ENCODE data around the gene PBLD.
"Not testable (repeated sequence)": the region's sequence is repeated elsewhere in the genome, so short reads cannot be mapped to it uniquely, and the experiment has no call there.

PBLD gene

GRCh38 chr10:68284062-68285001 is 48.4 kb downstream of the PBLD start:
- in situ Hi-C loops (cut with HindIII; ENCODE audit: low sequenced_read_pairs), result no loop called here

- in situ Hi-C loops (cut with HindIII; ENCODE audit: low sequenced_read_pairs), result no loop called here
Measured at GRCh38 chr10:68280758-68281157, 52.0 kb downstream of the PBLD start.

DNA sequence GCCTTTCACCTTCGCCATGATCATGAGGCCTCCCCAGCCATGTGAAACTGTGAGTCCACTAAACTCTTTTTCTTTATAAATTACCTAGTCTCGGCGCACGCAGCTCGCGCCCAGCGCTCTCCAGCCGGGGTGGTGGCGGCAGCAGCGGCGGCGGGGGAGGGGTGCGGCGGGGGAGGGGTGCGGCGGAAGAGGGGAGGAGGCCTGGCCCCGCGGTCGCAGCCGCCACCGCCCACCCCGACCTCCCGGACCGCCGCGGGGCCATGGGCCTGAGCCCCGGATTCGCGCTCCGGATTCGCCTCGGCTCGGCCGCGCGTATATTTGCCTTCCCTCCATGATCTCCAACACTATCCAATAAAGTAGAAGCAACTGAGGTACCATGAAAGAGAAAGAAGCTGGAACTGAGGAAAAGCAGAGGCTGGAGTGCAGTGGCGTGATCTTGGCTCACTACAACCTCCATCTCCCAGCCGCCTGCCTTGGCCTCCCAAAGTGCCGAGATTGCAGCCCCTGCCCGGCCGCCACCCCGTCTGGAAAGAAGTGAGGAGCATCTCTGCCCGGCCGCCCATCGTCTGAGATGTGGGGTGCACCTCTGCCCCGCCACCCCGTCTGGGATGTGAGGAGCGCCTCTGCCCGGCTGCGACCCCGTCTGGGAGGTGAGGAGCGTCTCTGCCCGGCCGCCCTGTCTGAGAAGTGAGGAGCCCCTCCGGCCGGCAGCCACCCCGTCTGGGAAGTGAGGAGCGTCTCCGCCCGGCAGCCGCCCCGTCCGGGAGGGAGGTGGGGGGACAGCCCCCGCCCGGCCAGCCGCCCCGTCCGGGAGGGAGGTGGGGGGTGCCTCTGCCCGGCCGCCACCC is 53.6 kb downstream of the PBLD start:
- in situ Hi-C loops (cut with HindIII; ENCODE audit: low sequenced_read_pairs), result not testable (repeated sequence)

- in situ Hi-C loops (cut with HindIII; ENCODE audit: low sequenced_read_pairs), result not testable (repeated sequence)
Measured at GRCh38 chr10:68277814-68278213, 54.9 kb downstream of the PBLD start.

DNA sequence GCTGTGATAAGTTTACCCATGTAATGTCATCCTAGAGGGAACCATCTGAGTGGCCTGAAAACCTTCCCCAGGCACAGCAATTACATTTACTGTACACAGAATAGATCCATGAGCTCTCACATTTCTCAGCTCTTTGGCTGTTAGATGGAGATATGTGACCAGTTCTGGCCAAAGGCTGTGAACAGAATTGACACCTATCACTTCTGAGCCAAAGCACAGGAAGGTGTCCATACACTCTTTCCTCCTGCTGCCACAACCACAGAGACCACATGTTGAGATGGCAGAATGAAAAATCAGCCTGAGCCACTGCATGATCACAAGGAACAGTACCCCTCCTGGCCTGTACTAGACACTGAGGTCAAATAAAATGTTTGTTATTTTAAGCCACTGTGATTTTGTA is 56.5 kb downstream of the PBLD start:
- in situ Hi-C loops (cut with HindIII; ENCODE audit: low sequenced_read_pairs), result no loop called here

DNA sequence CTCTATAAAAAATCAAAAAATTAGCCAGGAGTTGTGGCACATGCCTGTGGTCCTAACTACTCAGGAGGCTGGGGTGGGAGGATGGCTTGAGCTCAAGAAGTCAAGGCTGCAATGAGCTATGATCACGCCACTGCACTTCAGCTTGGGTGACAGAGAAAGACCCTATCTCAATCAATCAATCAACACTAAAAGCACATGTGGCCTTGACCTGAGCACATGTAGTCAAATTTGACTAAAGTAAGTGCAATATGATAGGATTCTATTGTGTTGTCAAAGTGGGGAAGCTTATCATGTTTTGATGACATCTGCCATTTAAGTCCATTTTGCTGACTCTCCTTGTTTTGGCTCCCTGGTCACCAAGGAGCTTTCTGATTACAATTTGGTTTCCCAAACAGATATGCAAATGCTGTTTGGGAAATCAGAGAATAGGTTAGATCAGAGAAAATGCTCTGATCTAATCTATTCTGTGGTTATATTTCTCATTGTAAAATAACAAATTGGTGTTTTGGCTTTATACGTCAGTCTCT is 57.1 kb downstream of the PBLD start:
- in situ Hi-C loops (cut with HindIII; ENCODE audit: low sequenced_read_pairs), result no loop called here

DNA sequence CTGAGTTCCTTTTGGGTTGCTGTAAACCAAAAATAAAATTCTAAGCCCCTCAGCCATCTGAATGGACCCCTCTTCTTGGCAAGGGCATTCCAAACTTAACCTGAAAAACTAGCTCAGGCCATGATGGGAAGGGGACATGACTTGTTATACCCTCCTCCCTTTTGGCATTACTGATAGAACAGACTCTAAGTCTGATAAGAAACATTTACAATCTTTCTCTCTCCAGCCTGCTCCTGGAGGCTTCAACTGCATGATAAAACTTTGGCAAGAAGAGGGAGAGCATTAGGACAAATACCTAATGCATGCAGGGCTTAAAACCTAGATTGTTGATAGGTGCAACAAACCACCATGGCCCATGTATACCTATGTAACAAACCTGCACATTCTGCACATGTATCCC is 59.9 kb downstream of the PBLD start:
- in situ Hi-C loops (cut with HindIII; ENCODE audit: low sequenced_read_pairs), result no loop called here

DNA sequence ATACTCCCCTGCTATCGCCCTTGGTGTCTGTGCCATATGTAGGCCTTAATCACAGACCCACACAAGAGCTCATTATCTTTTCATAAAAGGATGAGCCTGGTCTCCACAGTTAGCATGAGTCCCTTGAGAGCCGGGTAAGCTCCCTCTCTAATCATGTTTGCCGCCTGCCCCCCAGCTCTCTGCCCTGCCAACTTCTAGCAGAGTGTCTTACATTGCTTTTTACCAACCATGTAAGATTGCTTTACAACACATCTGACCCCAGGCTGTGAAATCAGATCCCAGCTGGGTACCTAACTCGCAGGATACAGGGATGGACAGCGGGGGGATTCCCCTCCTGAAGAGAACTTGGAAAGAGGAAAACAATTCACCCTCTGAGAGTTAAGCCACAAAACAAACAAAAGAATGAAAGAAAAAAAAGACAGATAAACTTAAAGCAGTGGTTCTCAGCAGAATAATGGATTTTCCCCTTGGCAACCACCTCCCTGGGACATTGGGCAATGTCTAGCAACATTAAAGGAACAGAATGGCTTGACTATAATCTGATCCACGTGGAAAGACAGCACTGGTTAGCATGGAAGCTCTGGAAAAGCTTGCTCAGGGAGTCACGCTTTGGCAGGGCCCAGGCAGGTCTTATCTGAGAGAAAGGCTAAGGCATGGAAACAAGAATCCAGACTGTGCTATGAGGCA is 61.4 kb downstream of the PBLD start:
- in situ Hi-C loops (cut with HindIII; ENCODE audit: low sequenced_read_pairs), result no loop called here

DNA sequence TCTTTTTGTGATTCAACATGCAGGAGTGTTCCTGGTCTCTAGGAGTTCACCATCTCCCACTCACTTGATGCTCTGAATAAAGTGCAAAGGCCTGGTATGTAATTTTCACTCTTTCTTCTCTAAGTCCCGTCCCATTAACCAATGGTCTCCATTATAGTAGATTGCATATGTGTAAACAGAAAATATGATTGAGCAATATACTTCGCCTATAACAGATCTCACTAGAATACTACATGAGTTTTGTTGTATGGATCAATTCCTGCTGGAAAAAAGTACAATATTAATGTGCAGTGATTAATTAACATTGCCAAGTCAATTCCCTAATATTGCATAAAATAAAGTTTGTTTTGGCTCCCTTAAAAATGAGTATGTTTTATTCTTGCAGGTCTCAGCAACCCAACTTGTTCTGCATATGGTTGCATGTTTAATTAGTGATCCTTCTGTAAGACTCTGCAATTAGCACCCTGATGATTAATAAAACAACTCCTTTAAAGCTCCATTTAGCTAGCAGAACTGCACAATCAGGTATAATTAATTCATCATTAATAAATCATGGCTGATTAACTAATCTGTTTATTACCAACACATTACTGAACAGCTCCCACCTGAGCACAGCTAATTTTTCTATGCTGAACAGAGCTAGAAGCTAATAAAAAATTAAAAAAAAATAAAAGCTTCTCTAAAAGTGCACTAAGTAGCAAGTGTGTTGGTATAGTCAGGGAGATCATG is 63.0 kb downstream of the PBLD start:
- in situ Hi-C loops (cut with HindIII; ENCODE audit: low sequenced_read_pairs), result no loop called here

GRCh38 chr10:68261132-68261856 is 71.4 kb downstream of the PBLD start:
- in situ Hi-C loops (cut with HindIII; ENCODE audit: low sequenced_read_pairs), result no loop called here

DNA sequence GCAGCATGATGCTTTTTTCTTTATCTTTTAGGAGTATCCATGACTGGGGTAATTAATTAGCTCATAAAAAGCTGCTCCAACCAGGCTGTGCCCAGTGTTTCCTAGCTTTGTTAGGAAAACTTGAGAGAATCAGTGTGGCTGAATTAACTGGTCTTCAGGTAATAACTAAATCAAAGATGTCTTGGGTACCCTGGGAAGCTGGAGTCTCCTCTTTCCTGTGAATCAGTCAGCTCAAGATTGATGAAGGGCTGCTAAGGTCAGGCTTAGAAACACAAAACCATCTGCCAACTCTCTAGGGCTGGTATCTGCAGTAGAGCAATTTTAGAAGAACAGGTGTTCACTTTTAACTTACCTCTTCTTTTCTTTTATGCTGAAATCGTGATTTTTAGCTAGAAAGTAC is 79.4 kb downstream of the PBLD start:
- in situ Hi-C loops (cut with HindIII; ENCODE audit: low sequenced_read_pairs), result no loop called here

DNA sequence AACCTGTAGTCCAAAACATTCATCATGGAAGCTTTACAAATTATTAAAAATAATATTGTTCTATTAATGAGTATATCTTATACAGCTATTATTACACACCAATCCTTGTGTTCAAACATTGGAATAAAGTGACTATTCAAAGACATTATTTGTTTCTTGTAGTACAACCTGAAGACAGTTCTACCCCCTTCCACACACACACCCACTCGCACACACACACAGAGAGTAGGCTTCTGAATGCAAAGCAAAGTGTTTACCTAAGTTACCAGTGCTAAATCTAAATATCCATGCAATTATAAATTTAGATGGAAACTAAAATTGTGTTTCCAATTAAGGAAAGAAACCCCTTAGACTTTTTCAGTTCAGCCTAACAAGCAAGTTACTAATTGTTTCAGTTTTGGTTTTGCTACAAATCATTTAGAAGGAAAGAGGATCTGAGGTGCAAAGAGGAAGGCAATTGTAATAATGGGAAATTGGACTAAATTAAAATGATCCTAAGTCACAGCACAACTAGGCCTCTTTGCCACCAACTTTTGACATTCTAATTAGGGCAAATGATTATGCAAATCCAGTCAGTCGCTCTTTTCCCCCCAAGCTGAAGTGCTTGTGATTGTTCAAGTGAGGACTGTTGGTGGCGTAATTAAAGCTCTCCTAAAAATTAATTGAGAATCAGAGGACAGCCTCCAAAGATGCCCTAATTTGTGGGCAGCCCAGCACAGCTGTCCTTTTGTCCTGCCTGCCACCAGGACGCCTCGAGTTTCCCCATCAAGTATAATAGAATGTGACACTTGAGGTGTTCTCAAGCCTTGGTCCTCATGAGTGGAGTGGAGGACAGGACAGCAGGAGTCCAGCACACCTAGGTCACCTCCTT is 80.9 kb downstream of the PBLD start:
- in situ Hi-C loops (cut with HindIII; ENCODE audit: low sequenced_read_pairs), result no loop called here

DNA sequence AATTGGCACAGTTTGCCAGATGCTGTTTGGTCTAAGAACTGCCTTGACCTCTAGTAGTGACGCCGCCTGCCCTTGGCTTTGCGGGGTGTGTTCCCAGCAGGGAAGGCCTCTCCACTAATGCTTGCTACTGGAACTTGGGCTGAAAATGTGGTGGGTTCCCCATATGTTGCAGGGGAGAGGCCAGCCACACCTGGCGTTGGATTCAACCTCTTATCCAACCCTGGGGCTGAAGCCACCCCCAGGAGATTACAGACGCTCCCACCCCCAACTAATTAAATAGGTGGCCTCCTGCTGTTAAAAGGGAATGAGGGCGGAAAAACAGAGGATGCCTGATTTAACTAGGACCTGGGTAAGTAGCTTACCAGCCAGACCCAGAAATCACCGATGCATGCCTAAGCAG is 81.6 kb downstream of the PBLD start:
- in situ Hi-C loops (cut with HindIII; ENCODE audit: low sequenced_read_pairs), result no loop called here

- in situ Hi-C loops (cut with HindIII; ENCODE audit: low sequenced_read_pairs), result no loop called here
Measured at GRCh38 chr10:68249297-68249696, 83.4 kb downstream of the PBLD start.

DNA sequence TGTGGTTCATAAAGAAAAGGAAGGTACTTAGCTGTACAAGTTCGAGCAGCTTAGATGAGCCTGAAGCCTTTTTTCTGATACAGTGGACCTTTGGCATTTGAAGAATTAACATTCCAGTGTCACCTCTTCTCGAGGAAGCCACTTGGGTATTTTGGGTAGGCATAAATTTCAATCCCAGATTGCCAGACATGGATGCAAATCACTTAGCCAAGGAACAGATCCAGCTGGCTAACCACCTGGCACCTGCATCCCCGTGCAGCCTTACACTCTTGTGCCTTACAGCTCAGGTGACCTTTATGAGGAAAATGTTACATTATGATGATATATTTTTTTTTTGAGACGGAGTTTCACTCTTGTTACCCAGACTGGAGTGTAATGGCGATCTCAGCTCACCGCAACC is 84.8 kb downstream of the PBLD start:
- in situ Hi-C loops (cut with HindIII; ENCODE audit: low sequenced_read_pairs), result no loop called here

- in situ Hi-C loops (cut with HindIII; ENCODE audit: low sequenced_read_pairs), result not testable (repeated sequence)
Measured at GRCh38 chr10:68246397-68246796, 86.3 kb downstream of the PBLD start.

GRCh38 chr10:68242051-68242450 is 90.7 kb downstream of the PBLD start:
- in situ Hi-C loops (cut with HindIII; ENCODE audit: low sequenced_read_pairs), result no loop called here

DNA sequence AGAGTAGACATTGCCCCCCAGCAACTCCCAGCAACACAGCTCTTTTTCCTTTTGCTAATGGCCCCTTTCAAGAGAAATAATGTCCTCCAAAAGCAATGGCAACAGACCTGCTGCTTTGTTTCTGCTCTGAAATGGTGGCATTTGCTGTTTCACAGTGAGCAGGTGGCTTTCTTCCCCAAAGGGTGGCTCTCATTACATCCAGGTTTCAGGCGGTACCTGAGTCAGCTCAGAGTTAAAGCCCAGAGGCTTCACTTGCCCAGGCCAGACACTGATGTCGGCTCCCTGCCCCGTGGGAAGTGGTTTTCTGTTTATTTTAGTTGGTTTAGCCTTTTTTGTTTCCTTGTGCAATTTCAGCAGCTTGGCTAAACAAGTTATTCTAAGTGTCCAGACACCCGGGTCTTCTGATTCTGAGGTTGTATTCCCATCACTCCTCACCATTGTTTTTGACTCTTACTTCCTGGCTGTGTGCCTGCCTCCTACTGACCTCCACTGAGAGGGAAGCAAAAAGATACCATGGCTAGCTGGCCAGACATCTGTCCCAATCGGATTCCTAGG is 93.1 kb downstream of the PBLD start:
- in situ Hi-C loops (cut with HindIII; ENCODE audit: low sequenced_read_pairs), result no loop called here
